Measurements from ENCODE around the gene ZSWIM6. TPM values are rescaled to one million over a fixed set of nuclear protein-coding genes. Genes with fewer than 3 reads are reported as not detected.

The ZSWIM6 gene
- total RNA-seq, 2 experiments from 2014 or later = 0.06 to 0.17 TPM

GRCh38 chr5:61440596-61440995 lies 108.5 kb downstream of the ZSWIM6 start:
- DNase-seq (ENCODE audit: low spot score) = no peak
- BruUV-seq (replicated peaks) = no TSS peak
- no peak overlapping the region for H2AFZ ChIP-seq (ENCODE audit: low read length)
- TF ChIP-seq EZH2phosphoT487 (IDR thresholded peaks at IDR 0.05; ENCODE audit: borderline replicate concordance, low read depth, low read length) (no peak), CTCF (conservative IDR thresholded peaks at IDR 0.05; ENCODE audit: low read length) (no peak)
- peaks cover 13% of the 10 kb centered on the region; the same call in 1 of the 2 replicates for H3K9me3 ChIP-seq (ENCODE audit: low read length)
- H3K9me2 ChIP-seq (ENCODE audit: insufficient read depth, low read length) = no peaks in the 10 kb centered on the region
- no peak overlapping the region for H3K27ac ChIP-seq (ENCODE audit: low read depth, low read length, poor library complexity, severe bottlenecking)
- no peaks in the 10 kb centered on the region for H4K20me1 ChIP-seq (ENCODE audit: insufficient read depth, low read length)
- H3K4me3 ChIP-seq (ENCODE audit: low read depth, low read length, poor library complexity, severe bottlenecking) = no peak overlapping the region
- H3K79me2 ChIP-seq (ENCODE audit: insufficient read depth, low read depth, low read length) = no peaks in the 10 kb centered on the region
- no peak overlapping the region for H3K4me2 ChIP-seq (ENCODE audit: low read length)
- intact Hi-C loops (cut with micrococcal nuclease; ENCODE audit: unreplicated experiment) = no loop called here
- no peaks in the 10 kb centered on the region for H3K4me1 ChIP-seq (ENCODE audit: insufficient read depth, low read length, poor library complexity, severe bottlenecking)
- no peaks in the 10 kb centered on the region for H3K36me3 ChIP-seq (ENCODE audit: insufficient read depth, low read length)
- ChIA-PET POLR2A (no interaction called here), CTCF (ENCODE audit: unreplicated experiment) (no interaction called here)

- Histone ChIP-seq H3K9me2 (ENCODE audit: insufficient read depth, low read length) (no peaks in the 10 kb centered on the region), H3K27ac (ENCODE audit: low read depth, low read length, poor library complexity, severe bottlenecking) (no peak overlapping the region), H3K4me2 (ENCODE audit: low read length) (no peak overlapping the region), H3K79me2 (ENCODE audit: insufficient read depth, low read depth, low read length) (no peaks in the 10 kb centered on the region), H4K20me1 (ENCODE audit: insufficient read depth, low read length) (no peaks in the 10 kb centered on the region), H3K36me3 (ENCODE audit: insufficient read depth, low read length) (no peaks in the 10 kb centered on the region), H3K4me3 (ENCODE audit: low read depth, low read length, poor library complexity, severe bottlenecking) (no peak overlapping the region), H3K4me1 (ENCODE audit: insufficient read depth, low read length, poor library complexity, severe bottlenecking) (no peaks in the 10 kb centered on the region), H2AFZ (ENCODE audit: low read length) (no peak overlapping the region), H3K9me3 (ENCODE audit: low read length) (peaks cover 13% of the 10 kb centered on the region; the same call in 1 of the 2 replicates)
- BruUV-seq (replicated peaks) = no TSS peak
- no peak for TF ChIP-seq CTCF (conservative IDR thresholded peaks at IDR 0.05; ENCODE audit: low read length)
- no peak for TF ChIP-seq EZH2phosphoT487 (IDR thresholded peaks at IDR 0.05; ENCODE audit: borderline replicate concordance, low read depth, low read length)
- intact Hi-C loops (cut with micrococcal nuclease; ENCODE audit: unreplicated experiment) = no loop called here
- POLR2A ChIA-PET = no interaction called here
- no peak for DNase-seq (ENCODE audit: low spot score)
- CTCF ChIA-PET (ENCODE audit: unreplicated experiment) = no interaction called here
Measured at GRCh38 chr5:61441742-61442141, 109.7 kb downstream of the ZSWIM6 start.

GRCh38 chr5:61447780-61448495 lies 115.9 kb downstream of the ZSWIM6 start:
- no peaks in the 10 kb centered on the region for H3K4me1 ChIP-seq (ENCODE audit: insufficient read depth, low read length, poor library complexity, severe bottlenecking)
- no peaks in the 10 kb centered on the region for H3K79me2 ChIP-seq (ENCODE audit: insufficient read depth, low read depth, low read length)
- no peak overlapping the region for H3K27ac ChIP-seq (ENCODE audit: low read depth, low read length, poor library complexity, severe bottlenecking)
- intact Hi-C loops (cut with micrococcal nuclease; ENCODE audit: unreplicated experiment) = no loop called here
- H2AFZ ChIP-seq (ENCODE audit: low read length) = no peak overlapping the region
- POLR2A ChIA-PET = no interaction called here
- H3K36me3 ChIP-seq (ENCODE audit: insufficient read depth, low read length) = no peaks in the 10 kb centered on the region
- TF ChIP-seq EZH2phosphoT487 (IDR thresholded peaks at IDR 0.05; ENCODE audit: borderline replicate concordance, low read depth, low read length) (no peak), CTCF (conservative IDR thresholded peaks at IDR 0.05; ENCODE audit: low read length) (no peak)
- CTCF ChIA-PET (ENCODE audit: unreplicated experiment) = no interaction called here
- H3K9me3 ChIP-seq (ENCODE audit: low read length) = peaks cover 5% of the 10 kb centered on the region; the same call in 1 of the 2 replicates
- BruUV-seq (replicated peaks) = no TSS peak
- no peak overlapping the region for H3K4me3 ChIP-seq (ENCODE audit: low read depth, low read length, poor library complexity, severe bottlenecking)
- no peak for DNase-seq (ENCODE audit: low spot score)
- no peaks in the 10 kb centered on the region for H4K20me1 ChIP-seq (ENCODE audit: insufficient read depth, low read length)
- H3K9me2 ChIP-seq (ENCODE audit: insufficient read depth, low read length) = no peaks in the 10 kb centered on the region
- no peak overlapping the region for H3K4me2 ChIP-seq (ENCODE audit: low read length)
